ENCODE measurements around the gene DYNLL2. TPM values are rescaled to one million over a fixed set of nuclear protein-coding genes. Genes with fewer than 3 reads are reported as not detected.

DYNLL2 gene
- polyA plus RNA-seq, 1 of the 3 experiments (the other 2 are of a cell fraction), result 27.0 TPM

- Histone ChIP-seq H3K27ac (ENCODE audit: low read depth in 2 of 2, low read length in 1 of 2) (no peak overlapping the region), H3K79me2 (ENCODE audit: insufficient read depth) (no peaks in the 10 kb centered on the region), H3K4me1 (ENCODE audit: control insufficient read depth in 1 of 2, insufficient read depth in 2 of 2, low read depth in 1 of 2, low read length in 1 of 2) (no peaks in the 10 kb centered on the region), H3K9ac (no peak overlapping the region), H2AFZ (ENCODE audit: low read depth) (no peak overlapping the region), H3K9me3 (no peaks in the 10 kb centered on the region), H3K4me3 (ENCODE audit: low read depth in 2 of 2, low read length in 1 of 2) (no peak overlapping the region), H3F3A (replicated peaks; ENCODE audit: insufficient read depth) (peaks cover 5% of the 10 kb centered on the region), H3K36me3 (replicated peaks in 1 of 2; ENCODE audit: control insufficient read depth in 1 of 2, insufficient read depth in 2 of 2, low read length in 1 of 2) (no peaks in the 10 kb centered on the region), H3K4me2 (no peak overlapping the region), H3K27me3 (ENCODE audit: insufficient read depth) (no peaks in the 10 kb centered on the region), H4K20me1 (ENCODE audit: insufficient read depth) (no peaks in the 10 kb centered on the region), H3K9me2 (no peaks in the 10 kb centered on the region)
- WGBS (ENCODE audit: low lambda C conversion rate), result 2% methylated on average over 1 of the region's 1 CpG
- DNase-seq, result no peak
- CTCF ChIA-PET, result interaction anchor here (2.4 kb wide), 1 partner anchor 108 kb away, joined by 8 read pairs; no protein-coding TSS in a partner anchor
- POLR2A ChIA-PET, result no interaction called here
- TF ChIP-seq IRF3 (IDR thresholded peaks at IDR 0.05; ENCODE audit: low read depth, low read length) (no peak), EZH2phosphoT487 (IDR thresholded peaks at IDR 0.05; ENCODE audit: borderline replicate concordance, low read depth) (no peak), USF1 (IDR thresholded peaks at IDR 0.05; ENCODE audit: borderline replicate concordance, low read depth) (no peak), PBX3 (IDR thresholded peaks at IDR 0.05) (no peak), GATA2 (CRISPR knock-in tag; IDR thresholded peaks at IDR 0.05) (no peak), FOXM1 (IDR thresholded peaks at IDR 0.05; ENCODE audit: low read depth) (no peak), YY1 (IDR thresholded peaks at IDR 0.05; ENCODE audit: low read depth) (no peak), TCF12 (IDR thresholded peaks at IDR 0.05) (no peak), RAD21 (IDR thresholded peaks at IDR 0.05; ENCODE audit: low read length) (no peak), MEF2A (IDR thresholded peaks at IDR 0.05; ENCODE audit: borderline replicate concordance, low read depth) (no peak), MXI1 (IDR thresholded peaks at IDR 0.05; ENCODE audit: low read depth, low read length) (no peak), POLR2AphosphoS5 (IDR thresholded peaks at IDR 0.05; ENCODE audit: low read depth, low read length) (no peak), GABPA (IDR thresholded peaks at IDR 0.05; ENCODE audit: low read depth) (no peak)
- TF ChIP-seq, protein P1, sequence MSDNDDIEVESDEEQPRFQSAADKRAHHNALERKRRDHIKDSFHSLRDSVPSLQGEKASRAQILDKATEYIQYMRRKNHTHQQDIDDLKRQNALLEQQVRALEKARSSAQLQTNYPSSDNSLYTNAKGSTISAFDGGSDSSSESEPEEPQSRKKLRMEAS (IDR thresholded peaks at IDR 0.05; ENCODE audit: low read depth), result no peak
Observed at GRCh38 chr17:58107306-58107705, 24.1 kb downstream of the DYNLL2 start.

- Histone ChIP-seq H3K27me3 (ENCODE audit: insufficient read depth) (0 out of 2 replicates have a peak, but pooled peaks cover 7% of the 10 kb centered on the region), H3K9me3 (no peaks in the 10 kb centered on the region), H3F3A (replicated peaks; ENCODE audit: insufficient read depth) (no peaks in the 10 kb centered on the region), H3K4me2 (no peak overlapping the region), H2AFZ (ENCODE audit: low read depth) (no peak overlapping the region), H3K36me3 (replicated peaks in 1 of 2; ENCODE audit: control insufficient read depth in 1 of 2, insufficient read depth in 2 of 2, low read length in 1 of 2) (no peaks in the 10 kb centered on the region), H3K79me2 (ENCODE audit: insufficient read depth) (no peaks in the 10 kb centered on the region), H4K20me1 (ENCODE audit: insufficient read depth) (no peaks in the 10 kb centered on the region), H3K4me1 (ENCODE audit: control insufficient read depth in 1 of 2, insufficient read depth in 2 of 2, low read depth in 1 of 2, low read length in 1 of 2) (no peaks in the 10 kb centered on the region), H3K9ac (no peak overlapping the region), H3K27ac (ENCODE audit: low read depth in 2 of 2, low read length in 1 of 2) (no peak overlapping the region), H3K9me2 (no peaks in the 10 kb centered on the region), H3K4me3 (ENCODE audit: low read depth in 2 of 2, low read length in 1 of 2) (no peak overlapping the region)
- CTCF ChIA-PET, result interaction anchor here (1.1 to 2.4 kb wide), 3 partner anchors 12 to 256 kb away, joined by 3 to 8 read pairs (median 3); no protein-coding TSS in a partner anchor
- 67% methylated on average over 1 of the region's 1 CpG for WGBS (ENCODE audit: low lambda C conversion rate)
- no peak for DNase-seq
- TF ChIP-seq, protein P2, sequence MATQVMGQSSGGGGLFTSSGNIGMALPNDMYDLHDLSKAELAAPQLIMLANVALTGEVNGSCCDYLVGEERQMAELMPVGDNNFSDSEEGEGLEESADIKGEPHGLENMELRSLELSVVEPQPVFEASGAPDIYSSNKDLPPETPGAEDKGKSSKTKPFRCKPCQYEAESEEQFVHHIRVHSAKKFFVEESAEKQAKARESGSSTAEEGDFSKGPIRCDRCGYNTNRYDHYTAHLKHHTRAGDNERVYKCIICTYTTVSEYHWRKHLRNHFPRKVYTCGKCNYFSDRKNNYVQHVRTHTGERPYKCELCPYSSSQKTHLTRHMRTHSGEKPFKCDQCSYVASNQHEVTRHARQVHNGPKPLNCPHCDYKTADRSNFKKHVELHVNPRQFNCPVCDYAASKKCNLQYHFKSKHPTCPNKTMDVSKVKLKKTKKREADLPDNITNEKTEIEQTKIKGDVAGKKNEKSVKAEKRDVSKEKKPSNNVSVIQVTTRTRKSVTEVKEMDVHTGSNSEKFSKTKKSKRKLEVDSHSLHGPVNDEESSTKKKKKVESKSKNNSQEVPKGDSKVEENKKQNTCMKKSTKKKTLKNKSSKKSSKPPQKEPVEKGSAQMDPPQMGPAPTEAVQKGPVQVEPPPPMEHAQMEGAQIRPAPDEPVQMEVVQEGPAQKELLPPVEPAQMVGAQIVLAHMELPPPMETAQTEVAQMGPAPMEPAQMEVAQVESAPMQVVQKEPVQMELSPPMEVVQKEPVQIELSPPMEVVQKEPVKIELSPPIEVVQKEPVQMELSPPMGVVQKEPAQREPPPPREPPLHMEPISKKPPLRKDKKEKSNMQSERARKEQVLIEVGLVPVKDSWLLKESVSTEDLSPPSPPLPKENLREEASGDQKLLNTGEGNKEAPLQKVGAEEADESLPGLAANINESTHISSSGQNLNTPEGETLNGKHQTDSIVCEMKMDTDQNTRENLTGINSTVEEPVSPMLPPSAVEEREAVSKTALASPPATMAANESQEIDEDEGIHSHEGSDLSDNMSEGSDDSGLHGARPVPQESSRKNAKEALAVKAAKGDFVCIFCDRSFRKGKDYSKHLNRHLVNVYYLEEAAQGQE (IDR thresholded peaks at IDR 0.05; ENCODE audit: low read depth, low read length), result no peak
- POLR2A ChIA-PET, result no interaction called here
Observed at GRCh38 chr17:58109197-58109596, 26.0 kb downstream of the DYNLL2 start.

All from SK-N-SH (cell line).